ENCODE data around the gene NMS.

Gene NMS

GRCh38 chr2:100529900-100530299, 59.6 kb downstream of the NMS start:
- no peak for TF ChIP-seq CTCF (IDR thresholded peaks at IDR 0.05; ENCODE audit: extremely low read depth, missing control alignments)
- DNase-seq (ENCODE audit: low spot score), result no peak
